ENCODE data around the gene HOXD3. TPM values are rescaled to one million over a fixed set of nuclear protein-coding genes. Genes with fewer than 3 reads are reported as not detected.

The HOXD3 gene
- total RNA-seq, 2 donors from 2014 or later: not detected

DNA sequence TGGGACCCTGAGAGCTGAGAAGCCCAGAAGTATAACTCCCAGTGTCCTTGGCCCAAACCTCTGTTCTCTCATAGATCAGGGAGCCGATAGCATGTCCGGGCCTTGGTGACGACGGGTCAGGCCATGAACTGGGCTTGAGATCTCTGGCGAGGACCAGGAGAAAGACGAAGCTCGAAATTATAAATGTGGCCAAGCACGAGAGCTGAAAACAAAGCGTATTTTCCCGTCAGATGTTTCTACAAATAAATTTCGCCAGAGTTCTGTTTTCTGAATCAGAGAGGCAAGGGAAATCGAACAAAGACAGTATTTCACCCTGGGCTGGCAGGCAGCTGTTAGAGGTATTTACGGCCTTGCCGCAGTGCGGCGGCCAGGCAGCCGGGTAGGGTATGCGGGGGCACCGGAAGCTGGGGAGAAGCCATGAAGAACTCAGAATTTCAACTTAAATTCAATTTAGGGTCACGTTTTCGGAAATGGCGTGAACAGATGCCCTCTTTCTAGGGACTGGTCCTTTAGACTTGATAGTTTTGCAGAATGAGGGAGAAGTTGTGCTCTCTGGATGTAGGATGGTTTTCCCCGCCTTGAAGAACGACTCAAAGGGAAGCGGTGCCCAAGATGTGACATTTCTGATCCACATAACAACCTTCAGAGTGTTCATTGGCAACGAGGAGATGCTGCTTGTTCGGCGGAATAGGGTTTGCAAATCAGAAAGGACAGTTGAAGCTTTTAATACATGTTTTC is 18.0 kb upstream of the HOXD3 start:
- H3K27ac Mint-ChIP-seq: peak overlapping the region in 1 of 2 donors; percentile 55

DNA sequence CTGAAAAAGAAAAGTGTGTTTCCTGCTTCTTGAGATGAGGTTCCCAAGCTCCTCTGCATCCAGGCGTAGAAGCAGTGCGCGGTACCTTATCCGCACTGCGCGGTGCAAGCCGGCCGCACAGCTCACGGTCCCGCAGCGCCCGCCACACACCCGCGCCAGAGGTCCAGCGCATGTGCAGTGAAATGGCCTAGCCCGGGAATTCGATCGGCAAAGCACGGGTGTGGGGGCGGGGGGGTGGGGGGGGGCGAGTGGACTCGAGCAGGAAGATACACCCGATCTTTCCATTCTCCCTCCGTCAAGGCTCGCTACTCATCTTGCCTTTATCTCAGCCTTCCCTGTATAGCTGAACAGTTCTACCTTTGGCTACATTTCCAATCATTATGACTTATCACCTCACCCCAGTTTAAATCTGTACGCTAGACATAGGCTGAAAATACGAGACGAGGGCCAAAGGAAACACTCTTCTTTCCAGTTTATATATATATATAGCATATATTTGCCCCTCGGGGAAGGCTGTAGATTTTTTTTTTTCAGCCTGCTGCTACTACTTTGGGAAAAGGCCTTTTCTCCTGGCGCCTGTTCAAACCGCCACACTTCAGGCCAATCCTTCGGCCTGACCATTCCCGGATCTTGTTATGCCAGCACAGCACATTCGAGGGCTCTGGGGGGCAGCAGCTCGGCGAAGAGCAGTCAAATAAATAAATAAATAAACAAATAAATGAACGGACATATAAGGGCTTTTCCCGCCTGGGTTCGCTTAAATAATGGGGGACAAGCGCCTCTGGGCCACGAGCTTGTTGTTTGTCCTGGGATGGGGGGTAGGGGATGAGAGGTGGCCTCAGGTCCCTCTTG is 17.2 kb upstream of the HOXD3 start:
- ATAC-seq: no peak
- H3K9me3 Mint-ChIP-seq: peaks cover 0 to 3% of the 10 kb centered on the region in 2 donors
- DNase-seq (ENCODE audit: low spot score in 2 of 2): no peak
- peaks cover 24 to 38% of the 10 kb centered on the region in 2 donors for H3K36me3 Mint-ChIP-seq
- H3K27ac Mint-ChIP-seq: no peak overlapping the region

More for the DNA sequence above, 18.0 kb upstream of the HOXD3 start:
- peaks cover 24 to 44% of the 10 kb centered on the region in 2 donors for H3K36me3 Mint-ChIP-seq
- ATAC-seq (no peak), DNase-seq (ENCODE audit: low spot score in 2 of 2) (no peak)
- peaks cover 0 to 3% of the 10 kb centered on the region in 2 donors for H3K9me3 Mint-ChIP-seq

DNA sequence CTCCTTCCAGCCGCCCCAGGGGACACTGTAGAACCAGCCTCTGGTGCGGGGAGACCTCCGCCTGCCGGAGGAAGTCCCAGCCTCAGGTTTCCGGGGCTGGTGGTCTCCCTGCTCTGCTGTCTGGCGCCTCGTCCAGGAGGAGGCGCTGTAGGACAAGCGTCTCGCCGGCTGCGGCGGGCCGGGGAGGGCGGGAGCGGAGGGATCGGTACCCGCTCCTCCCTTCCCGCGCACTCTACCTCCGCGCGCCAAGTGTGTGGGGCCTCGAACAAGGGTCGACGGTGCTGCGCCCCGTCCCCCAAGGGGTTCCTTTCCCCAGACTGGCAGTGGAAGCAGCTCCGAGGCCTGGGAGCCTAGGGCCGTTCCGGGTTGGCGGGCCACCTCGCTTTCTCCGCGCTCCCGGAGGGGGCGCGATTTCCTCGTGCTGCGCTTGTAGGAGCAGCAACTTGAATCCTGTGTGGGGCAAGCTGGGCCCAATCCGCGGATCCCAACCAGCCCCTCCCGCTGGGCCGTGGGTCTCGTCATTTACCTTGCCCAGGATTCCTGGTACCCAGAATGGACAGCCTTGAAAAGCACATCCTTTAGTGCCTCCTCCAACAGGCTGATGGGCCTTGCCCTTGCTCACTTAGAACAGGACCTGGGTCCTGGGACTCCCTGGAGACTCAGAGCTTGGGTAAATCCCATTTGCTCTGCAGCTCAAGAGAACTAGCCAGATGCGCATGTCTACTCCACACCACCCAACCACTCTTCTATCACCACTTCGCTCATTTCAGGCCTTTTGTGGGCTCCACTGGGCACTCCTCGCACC is 16.4 kb upstream of the HOXD3 start:
- H3K27ac Mint-ChIP-seq: peak overlapping the region in 1 of 2 donors; percentile 23
- peak in 1 of 2 donors; percentile 83 for DNase-seq (ENCODE audit: low spot score in 2 of 2)
- peaks cover 18 to 29% of the 10 kb centered on the region in 2 donors for H3K36me3 Mint-ChIP-seq
- peak; percentile 82 to 95 for ATAC-seq
- peaks cover 0 to 3% of the 10 kb centered on the region in 2 donors for H3K9me3 Mint-ChIP-seq

DNA sequence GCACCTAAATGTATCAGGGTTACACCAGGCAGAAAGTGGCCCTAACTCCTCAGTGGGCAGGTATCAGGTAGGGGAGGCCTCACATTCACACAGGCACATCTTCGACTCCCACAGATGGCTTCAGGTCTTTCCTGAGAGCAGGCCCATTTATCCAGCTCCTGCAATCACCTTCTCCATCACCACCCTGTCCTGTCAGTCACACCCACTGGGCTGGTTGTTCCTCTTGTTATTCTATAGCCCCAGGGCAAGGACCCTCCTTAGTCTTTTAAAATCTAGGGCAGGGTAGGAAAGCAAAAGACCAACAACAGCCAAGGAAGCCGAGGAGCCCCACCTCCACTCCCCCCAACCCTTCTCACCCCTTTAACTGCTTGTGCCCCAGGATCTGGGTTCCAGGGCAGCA is 14.8 kb upstream of the HOXD3 start:
- Mint-ChIP-seq H3K9me3 (peaks cover 0 to 3% of the 10 kb centered on the region in 2 donors), H3K27ac (no peak overlapping the region), H3K36me3 (peaks cover 17 to 33% of the 10 kb centered on the region in 2 donors)
- no peak for DNase-seq (ENCODE audit: low spot score in 2 of 2)
- no peak for ATAC-seq

DNA sequence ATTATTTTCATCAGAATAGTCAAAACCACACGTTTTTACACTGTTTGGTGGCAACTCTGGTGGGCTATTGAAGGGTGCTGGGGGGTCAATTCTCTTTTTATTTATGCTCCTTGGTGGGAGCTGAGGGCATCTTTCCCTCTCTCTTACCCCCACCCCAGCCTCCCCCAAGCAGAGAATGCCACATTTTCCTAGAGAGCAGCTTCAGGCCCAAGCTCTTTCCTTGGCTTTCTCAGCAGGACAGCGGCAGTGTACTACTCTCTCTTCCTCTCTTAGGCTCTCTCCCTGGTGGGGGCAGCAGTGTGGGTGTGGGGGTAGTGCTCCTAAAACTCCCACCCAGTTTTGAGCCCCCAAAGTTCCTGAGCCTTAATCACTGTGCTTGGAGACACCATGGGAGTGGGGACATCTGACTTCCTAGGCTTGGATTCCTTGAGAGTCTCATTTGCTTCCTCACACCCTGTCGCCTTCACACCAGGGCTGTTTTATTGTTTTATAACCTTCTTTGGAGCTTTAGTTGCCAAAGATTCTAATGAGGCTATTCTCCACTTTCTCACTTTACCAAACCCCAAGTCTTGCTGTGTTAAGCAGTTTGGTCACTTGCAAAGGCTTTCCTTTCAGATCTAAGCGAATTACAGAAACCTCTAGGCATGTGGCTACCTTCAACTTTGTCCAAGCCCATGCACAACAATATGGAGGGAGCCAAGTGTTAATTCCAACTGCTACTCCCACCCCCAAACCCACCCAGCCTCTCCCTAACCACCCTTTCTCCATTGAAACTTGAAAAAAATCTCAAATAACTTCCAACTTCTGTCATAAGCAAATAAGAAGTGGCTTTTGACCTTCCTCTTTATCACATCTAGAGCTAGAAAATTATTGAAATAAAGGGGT is 11.8 kb upstream of the HOXD3 start:
- ATAC-seq (no peak), DNase-seq (ENCODE audit: low spot score in 2 of 2) (no peak)
- Mint-ChIP-seq H3K27ac (no peak overlapping the region), H3K9me3 (no peaks in the 10 kb centered on the region), H3K36me3 (peaks cover 0 to 27% of the 10 kb centered on the region in 2 donors)

DNA sequence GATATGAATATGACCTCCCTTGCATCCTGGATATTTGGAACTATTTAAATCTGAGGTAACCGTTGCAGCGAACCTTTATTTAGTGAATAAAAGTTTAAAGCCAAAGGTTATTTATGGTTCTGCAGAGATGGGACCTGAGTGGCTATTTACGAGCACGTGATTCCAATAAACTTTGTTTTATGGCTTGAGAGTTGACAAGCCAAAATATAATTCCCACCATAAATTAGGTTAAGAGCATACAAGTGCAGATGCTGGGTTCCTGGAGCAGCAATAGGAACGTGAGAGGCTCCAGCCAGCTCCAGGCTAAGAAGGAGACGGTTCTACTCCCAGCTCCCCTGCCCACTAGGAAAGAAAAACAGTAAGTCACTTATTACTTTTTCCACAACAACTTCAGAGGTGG is 11.0 kb upstream of the HOXD3 start:
- no peak for DNase-seq (ENCODE audit: low spot score in 2 of 2)
- no peaks in the 10 kb centered on the region for H3K9me3 Mint-ChIP-seq
- H3K27ac Mint-ChIP-seq: no peak overlapping the region
- no peak for ATAC-seq
- H3K36me3 Mint-ChIP-seq: peaks cover 0 to 30% of the 10 kb centered on the region in 2 donors

DNA sequence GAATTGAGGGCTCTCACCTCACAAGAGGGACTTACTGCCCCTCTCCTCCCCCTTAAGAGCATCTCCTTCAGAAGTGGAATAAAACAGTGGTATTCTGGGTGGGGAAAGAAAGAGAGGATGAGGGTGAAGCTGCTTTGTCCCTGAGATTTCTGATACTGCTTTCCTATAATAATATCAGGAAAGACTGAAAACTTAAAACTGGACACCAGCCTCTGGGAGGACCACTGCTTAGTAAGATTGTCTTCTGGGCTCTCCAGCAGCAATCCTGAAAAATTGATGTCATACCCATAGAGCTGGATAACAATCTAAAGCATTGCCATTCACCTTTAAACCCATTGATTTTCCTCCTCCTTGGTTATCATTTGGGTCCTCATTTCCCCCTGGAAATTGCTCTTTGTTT is 10.5 kb upstream of the HOXD3 start:
- no peak for DNase-seq (ENCODE audit: low spot score in 2 of 2)
- no peak overlapping the region for H3K27ac Mint-ChIP-seq
- peaks cover 0 to 25% of the 10 kb centered on the region in 2 donors for H3K36me3 Mint-ChIP-seq
- H3K9me3 Mint-ChIP-seq: no peaks in the 10 kb centered on the region
- ATAC-seq: no peak

DNA sequence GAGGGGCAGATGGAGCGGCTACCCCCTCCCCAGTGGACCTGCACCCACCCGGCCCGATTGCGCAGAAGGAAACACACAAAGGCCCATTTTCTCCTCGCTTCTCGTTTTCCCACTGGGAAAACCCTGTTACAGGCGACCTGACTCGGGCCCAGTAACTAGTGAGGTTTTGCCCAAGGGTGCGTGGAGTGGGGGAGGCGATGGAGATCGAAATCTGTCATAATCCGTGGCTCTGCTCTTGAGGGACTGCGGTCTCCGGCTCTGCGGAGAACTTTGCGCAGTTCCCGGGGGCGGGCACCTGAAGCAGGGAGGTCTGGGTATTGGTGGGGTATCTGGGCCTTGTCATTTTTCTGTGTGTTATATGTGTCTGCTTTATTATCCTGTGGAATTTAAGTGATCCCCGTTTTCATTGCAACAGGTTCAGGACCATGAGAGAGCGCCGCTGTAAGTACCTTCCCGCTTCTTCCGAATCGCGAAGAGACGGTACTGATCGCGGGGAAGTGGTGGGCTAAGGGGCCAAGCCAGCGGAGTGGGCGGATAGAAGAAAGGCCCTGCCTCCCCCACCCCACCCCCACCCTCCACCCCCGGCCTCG is 9.8 kb upstream of the HOXD3 start:
- DNase-seq (ENCODE audit: low spot score in 2 of 2) (no peak), ATAC-seq (no peak)
- H3K9me3 Mint-ChIP-seq: no peaks in the 10 kb centered on the region
- peaks cover 0 to 25% of the 10 kb centered on the region in 2 donors for H3K36me3 Mint-ChIP-seq
- no peak overlapping the region for H3K27ac Mint-ChIP-seq

DNA sequence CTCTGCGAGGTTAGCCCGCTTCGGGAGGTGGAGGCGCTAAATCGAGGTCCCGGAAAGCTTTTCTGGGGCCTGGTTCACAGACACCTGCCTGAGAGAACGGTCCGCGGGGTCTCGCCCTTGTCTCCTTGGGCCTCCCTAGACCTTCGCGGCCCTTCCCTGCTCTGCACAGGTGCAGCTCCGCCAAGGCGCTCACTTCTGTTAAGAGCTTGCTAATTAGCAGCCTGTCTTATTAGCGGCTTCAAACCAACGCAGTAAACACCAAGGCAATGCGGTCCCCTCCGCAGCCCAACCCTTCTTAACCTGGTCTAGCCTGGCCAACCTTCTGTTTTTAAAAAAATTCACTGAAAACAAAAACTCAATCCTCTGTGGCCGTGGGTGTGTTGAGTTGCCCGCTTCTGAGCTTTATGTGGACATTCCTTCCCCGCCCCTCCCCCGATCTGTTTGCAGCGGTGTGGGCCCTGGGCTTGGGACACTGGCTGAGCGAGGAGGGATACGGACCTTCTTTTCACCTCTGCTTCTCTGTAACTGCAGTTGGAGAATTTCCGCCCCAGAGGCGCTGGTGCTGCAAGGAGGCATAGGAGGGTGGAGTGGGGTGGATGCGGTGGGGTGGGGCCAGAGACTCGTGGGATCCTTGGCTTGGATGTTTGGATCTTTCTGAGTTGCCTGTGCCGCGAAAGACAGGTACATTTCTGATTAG is 9.2 kb upstream of the HOXD3 start:
- Mint-ChIP-seq H3K9me3 (no peaks in the 10 kb centered on the region), H3K36me3 (peaks cover 0 to 25% of the 10 kb centered on the region in 2 donors), H3K27ac (no peak overlapping the region)
- DNase-seq (ENCODE audit: low spot score in 2 of 2) (no peak), ATAC-seq (no peak)

DNA sequence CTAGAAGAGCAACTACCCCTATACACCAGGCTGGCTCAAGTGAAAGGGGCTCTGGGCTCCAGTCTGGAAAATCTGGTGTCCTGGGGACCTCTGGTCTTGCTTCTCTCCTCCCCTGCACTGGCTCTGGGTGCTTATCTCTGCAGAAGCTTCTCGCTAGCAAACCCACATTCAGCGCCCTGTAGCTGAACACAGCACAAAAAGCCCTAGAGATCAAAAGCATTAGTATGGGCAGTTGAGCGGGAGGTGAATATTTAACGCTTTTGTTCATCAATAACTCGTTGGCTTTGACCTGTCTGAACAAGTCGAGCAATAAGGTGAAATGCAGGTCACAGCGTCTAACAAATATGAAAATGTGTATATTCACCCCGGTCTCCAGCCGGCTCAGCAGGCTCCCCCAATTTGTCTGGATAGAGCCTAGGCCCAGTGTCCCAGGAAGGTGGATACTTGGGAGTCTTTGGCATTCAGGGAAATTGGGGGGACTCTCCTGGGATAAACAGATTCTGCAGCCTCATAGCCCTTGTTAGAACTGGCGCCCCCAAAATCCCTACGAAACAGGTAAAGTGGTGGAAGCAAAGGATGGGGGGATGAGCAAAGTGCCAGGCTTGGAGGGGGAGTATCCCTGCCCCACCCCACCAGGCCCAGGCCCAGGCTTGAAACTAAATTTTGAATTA is 8.2 kb upstream of the HOXD3 start:
- H3K36me3 Mint-ChIP-seq: peaks cover 0 to 25% of the 10 kb centered on the region in 2 donors
- DNase-seq (ENCODE audit: low spot score in 2 of 2): no peak
- no peak for ATAC-seq
- no peak overlapping the region for H3K27ac Mint-ChIP-seq
- H3K9me3 Mint-ChIP-seq: no peaks in the 10 kb centered on the region

DNA sequence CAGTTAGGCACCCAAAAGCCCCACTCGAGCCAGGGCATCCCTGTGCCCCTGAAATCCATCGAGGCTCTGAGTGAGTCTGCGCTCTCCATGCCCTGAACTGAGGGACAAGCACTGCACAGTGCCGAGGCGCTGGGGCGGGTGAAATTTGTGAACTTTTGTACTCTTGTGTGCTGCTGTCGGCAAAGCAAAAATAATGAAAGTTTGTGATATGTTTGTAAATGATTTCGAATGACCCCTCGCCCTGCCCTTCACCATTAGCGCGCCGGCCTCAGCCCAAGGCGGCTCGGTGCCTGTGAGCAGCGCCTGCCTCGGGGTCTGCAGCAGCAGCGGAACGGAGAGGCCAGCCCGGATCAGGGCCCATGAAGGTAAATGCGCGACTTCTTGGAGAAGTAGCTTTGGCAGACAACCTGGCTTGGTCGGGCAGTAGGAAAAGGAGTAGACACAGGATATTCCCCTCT is 7.6 kb upstream of the HOXD3 start:
- H3K36me3 Mint-ChIP-seq: peaks cover 0 to 25% of the 10 kb centered on the region in 2 donors
- no peaks in the 10 kb centered on the region for H3K9me3 Mint-ChIP-seq
- ATAC-seq (no peak), DNase-seq (ENCODE audit: low spot score in 2 of 2) (no peak)
- no peak overlapping the region for H3K27ac Mint-ChIP-seq

DNA sequence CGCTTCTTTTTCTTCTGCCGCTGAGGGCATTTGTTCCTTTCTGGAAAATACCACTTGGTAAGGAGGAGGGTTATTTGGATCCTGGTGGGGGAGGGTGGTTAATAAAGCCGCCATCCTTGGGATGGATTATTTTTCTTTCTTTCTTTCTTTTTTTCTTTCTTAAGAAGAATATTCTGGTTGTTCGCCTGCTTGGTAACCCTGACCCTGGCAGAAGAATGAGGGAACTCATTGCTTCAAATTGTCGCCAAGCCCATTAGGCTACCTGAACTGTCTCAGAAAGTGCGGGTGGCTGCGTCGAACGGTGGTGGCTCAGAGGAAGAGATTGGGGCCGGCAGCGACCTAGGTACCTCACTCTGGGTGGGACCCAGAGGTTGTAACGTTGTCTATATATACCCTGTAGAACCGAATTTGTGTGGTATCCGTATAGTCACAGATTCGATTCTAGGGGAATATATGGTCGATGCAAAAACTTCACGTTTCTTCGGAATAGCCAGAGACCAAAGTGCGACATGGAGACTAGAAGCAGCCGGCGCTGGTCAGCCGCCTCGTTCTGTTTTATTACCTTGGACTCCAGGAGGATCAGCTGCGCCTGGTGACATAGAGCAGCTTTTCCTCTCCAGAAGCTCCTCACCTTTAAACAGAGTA is 7.0 kb upstream of the HOXD3 start:
- Mint-ChIP-seq H3K36me3 (peaks cover 0 to 25% of the 10 kb centered on the region in 2 donors), H3K27ac (no peak overlapping the region), H3K9me3 (no peaks in the 10 kb centered on the region)
- ATAC-seq: no peak
- no peak for DNase-seq (ENCODE audit: low spot score in 2 of 2)

DNA sequence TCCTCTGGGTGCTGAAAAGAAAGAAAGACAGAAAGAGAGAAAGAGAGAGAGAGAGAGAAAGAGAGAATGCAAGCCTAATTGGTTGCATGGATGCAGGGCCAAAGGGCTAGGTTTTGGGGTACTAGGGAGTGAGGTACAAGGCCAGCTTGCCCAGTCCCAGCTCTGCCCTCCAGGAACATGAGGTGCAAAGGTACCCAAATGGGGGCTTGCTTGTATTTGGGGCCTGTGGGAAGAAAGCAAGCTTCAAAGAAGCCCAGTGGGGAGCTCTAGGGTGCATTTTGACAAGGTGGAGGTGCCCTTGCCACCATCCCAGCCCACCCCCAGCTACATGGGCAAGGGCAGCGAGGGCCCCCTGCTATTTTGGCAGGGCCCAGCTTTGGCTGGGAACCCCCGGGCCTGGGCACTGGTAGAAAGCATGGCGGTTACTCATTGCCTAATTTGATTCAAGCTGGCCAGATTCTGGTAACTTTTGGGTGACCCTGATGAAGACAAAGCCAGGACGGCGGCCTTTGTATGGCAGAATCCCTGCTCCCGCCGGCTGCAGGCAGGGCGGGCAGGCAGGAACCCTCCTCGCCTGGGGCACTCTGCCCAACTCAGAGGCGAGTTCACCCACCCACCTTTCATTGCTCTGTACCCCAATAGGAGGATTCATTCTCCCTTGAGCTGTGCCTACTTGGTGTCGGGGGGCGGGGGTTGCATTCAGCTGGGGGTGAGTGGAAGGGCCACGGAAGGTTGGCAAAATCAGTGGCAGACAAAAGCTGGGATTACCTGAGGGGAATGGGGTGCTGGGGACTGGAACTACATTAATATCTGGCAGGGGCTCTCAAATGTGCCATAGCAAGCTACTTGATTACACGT is 6.3 kb upstream of the HOXD3 start:
- no peak overlapping the region for H3K27ac Mint-ChIP-seq
- ATAC-seq (no peak), DNase-seq (ENCODE audit: low spot score in 2 of 2) (no peak)
- peaks cover 0 to 25% of the 10 kb centered on the region in 2 donors for H3K36me3 Mint-ChIP-seq
- no peaks in the 10 kb centered on the region for H3K9me3 Mint-ChIP-seq
